Islet of Langerhans (tissue), 1 donor: ENCODE data around the gene COL19A1.
A peak's percentile ranks its signal among the peaks of the same experiment; 100 is the strongest.
"Not testable (repeated sequence)": the region's sequence is repeated elsewhere in the genome, so short reads cannot be mapped to it uniquely, and the experiment has no call there.

Source experiments
- FAIRE-seq: peaks from one replicate; lab custom pipeline; 2011; peaks lifted over from hg19 to GRCh38; lab: Jason Lieb, UNC

COL19A1 gene

DNA sequence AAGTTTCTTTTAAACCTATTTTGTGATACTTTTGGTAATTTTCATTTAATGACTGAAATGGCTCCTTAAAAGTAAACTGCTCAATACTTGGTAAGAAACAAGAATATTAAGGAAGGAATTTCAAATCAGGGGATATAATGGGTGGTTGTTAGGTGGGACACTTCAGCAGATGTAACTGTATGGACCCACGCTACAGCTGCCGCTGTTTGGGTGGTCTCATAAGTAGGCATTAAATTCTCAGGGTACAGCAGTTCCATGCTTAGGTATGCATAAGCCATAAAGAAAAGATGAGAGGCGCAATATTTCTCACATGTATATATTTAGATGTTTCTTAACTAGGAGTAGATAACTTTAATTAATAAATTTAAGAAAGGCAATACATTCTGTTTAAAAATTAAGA is 35.0 kb downstream of the COL19A1 start:
- FAIRE-seq = no peak

DNA sequence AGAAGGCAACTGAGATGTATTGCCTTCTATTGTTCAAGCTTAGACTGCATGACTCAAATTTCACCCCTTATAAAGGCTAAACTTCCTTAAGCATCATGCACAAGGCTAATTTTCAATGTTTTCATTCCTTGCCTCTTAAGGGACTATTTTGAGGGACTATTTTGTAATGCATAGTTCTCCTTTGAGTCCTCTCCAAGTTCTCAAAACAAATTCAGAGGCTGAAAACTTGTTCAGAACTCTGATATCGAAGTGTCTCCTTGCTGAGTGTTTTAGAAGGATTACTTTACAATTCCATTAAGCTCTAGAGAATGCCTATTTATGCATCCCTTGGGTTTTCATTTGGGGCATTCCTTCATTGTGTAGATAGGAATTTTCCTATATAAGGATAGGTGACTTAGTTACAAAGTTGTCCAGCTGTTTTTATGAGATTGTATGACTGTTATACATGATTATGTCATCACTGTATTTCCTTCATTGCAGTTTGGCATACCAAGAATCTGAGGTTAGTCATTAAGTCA is 41.7 kb downstream of the COL19A1 start:
- no peak for FAIRE-seq

DNA sequence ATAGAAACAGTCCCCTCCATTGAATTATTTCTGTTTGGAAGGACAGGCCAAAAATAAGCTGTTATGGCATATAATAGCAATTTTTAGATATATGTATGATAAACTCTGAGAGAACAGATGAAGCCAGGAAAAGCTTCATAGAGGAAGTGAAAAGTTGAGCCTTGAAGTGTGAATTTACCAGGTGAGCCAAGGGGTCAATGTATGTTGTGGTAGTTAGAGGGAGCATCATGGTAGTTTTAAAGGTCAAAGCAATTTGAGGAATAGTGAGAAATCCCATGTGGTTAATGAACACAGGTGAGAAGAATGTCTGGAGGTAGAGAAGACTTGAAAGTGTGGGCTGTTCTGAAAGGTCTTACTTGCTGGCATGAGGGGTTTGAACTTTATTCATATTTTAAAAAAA is 47.0 kb downstream of the COL19A1 start:
- FAIRE-seq = no peak

DNA sequence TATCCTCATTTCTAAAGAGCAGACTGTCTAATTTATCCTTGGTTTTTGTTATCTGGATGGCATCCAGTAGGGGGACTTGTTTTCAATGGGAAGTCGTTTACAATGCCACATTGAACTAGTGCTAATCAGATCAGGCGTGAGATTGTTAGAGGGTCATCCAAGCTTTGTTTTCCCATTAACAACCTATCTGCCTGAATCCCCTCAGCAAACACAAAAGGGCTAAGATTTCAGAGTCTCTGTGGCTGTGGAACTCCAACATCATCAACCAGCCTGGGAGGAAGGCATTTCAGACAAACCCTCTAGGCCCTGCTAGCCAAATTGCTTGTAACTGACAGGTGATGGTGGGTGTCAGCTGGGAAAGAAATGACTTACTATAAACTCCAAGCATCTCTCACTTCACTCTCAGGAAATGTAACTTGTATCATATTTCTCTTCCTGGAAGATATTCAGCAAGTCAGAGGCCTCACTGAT is 47.7 kb downstream of the COL19A1 start:
- no peak for FAIRE-seq

DNA sequence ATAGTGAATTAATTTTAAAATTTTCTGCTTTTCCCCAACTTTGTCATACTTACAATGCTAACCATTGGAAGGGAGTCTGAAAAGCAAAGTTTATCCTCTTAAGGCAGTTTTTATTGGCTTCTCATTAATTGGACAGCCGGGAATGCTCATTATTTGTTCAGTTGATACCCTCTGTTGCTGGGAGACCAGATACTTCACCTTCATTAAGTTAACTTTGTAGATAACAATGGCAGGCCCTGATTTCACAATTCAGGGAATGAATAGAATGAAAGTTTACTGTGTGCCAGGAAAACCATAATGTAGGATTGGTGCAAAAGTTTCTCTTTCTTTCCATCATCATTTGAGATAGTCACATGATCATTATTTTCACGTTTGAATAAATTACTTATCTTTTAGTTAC is 49.0 kb downstream of the COL19A1 start:
- FAIRE-seq = no peak

DNA sequence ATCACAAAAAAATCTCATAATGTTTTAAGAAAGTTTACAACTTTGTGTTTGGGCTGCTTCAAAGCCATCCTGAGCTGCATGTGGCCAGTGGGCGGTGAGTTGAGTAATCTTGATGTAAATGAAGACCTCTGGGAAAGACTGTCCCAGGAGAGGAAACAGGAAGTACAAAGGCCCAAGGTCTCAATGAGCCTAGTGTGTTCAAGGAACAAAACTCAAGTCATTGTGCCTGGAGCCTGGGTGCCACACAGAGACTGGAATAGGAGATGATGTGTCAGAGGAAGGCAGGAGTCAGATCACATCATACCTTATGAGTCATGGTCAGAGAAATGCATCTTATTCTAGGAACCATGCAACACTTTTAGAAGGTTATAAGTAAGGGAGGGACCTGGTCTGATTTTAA is 51.5 kb downstream of the COL19A1 start:
- no peak for FAIRE-seq

DNA sequence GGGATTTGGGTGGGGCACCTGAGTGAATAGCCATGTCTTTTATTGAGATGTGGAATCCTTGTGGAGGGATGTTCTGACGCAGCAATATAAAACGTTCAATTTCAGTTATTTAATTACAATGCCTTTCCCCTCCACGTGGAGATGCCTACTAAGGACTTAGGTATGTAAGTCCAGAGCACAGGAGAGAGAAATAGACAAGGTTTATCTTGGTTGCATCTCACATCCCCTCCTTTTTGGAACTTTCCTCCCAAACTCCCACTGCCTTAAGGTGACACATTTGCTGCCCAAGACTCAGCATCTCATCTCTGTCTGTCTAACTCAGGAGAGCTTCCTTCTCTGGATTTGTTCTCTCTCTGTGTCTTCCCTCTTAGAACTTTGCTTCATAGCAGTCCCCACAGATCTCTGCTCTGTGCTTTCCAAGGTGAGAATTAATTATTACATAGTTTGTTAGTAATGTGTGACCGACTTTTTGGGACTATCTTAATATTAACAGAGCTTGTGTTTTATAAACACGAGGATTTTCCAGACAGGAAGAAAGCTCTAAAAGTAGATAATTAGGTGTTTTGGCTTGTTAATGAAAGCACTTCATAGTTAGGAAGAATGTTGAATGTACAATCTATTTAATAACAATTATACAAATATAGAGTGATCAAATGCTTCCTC is 52.6 kb downstream of the COL19A1 start:
- no peak for FAIRE-seq

DNA sequence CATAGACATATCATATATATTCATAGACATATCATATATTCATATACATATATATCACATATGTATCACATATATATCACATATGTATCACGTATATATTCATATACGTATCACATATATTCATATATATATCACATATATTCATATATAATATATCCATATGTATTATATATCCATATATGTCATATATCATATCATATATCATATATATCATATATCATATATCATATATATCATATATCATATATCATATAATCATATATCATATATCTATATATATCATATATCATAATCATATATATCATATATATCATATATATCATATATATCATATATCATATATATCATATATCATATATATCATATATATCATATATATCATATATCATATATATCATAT is 54.7 kb downstream of the COL19A1 start:
- FAIRE-seq = peak; percentile 27

DNA sequence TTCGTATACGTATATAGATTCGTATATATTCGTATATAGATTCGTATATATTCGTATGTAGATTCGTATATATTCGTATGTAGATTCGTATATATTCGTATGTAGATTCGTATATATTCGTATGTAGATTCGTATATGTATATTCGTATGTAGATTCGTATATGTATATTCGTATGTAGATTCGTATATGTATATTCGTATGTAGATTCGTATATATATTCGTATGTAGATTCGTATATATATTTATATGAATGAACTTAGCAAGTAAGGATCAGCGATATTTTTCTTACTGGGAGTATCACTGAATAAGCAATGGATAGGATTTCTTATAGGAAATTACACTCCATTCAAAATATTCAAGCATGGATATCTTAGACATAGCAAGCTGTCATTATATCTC is 55.3 kb downstream of the COL19A1 start:
- FAIRE-seq = not testable (repeated sequence)

DNA sequence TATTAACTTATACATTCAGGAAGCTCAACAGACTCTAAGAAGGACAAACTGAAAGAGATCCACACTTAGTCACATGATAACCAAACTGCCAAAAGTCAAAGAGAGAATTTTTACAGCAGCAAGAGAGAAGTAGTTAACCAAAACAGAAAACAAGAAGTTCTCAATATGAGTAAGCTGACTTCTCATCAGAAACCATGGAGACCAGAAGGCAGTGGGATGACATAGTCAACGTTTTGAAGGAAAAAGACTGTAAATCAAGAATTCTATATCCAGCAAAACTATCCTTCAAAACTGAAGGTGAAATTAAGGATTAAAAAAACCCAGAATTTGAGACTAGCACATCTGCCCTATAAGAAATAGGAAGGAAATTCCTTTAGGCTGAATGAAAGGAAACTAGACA is 60.4 kb downstream of the COL19A1 start:
- no peak for FAIRE-seq

DNA sequence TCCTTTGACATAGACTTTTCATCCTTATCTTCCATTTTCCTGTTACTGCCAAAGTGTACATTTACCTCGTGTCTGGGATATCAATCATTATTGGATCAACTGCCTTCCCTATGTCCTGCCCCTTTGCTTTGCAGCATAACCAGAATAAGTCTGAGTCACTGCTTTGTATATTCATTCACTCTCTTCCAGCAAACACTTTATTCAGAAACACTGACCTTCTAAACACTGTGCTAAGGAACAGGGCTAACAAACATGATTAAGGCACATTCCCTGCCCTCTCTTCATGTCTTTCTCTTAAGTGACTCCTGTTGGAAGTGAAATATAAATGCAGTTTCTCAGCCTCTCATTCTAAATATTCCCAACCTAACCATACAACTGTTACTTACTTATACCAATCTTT is 66.9 kb downstream of the COL19A1 start:
- FAIRE-seq = no peak

DNA sequence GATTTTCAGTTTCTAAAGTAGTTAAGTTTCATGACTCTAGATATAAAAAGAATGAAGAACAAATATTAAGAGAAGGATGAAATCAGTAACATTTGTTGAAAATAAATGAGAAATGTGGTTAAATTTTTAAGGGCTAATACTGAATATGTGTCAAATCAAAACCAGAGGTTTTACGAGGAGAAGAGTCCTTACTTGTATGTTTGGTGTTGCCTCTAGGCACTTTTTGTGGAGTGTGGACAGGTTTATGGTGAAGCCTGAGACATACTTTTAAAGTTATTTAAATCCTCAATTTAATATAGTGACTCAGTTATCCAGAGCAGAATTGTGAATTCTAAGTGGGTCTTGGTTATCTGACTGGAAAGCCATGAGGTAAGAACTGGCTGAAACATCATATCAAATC is 68.7 kb downstream of the COL19A1 start:
- no peak for FAIRE-seq

DNA sequence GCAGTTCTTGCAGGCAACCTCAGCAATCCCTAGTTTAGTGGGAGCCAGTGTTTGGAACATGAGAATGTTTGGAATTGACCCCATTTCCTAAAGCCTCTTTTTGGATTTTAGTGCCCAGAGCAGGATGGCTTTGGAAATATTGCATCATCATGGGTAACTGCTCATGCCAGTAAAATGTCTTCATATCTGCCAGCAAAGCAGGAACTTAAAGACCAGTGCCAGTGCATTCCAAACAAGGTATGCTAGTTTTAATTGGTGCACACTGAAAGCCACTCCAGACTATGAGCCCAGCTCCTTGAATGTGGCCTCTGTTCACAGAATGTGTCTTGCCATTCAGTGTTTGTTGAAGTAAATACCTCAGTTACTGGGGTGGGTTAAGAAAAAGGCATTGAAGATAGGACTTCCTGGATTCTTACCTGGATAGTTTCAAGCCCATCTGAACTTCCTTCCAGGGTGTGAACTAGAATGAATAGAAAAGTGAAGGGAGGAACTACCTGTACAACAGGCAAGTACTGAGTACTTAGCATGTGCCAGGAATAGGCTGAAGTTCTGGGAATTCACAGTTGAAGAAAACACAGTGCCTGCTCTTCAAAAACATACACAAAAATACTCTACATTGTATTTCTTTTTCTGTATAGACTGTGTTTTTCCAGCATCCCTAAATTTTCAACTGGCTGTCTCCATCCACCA is 70.5 kb downstream of the COL19A1 start:
- no peak for FAIRE-seq

DNA sequence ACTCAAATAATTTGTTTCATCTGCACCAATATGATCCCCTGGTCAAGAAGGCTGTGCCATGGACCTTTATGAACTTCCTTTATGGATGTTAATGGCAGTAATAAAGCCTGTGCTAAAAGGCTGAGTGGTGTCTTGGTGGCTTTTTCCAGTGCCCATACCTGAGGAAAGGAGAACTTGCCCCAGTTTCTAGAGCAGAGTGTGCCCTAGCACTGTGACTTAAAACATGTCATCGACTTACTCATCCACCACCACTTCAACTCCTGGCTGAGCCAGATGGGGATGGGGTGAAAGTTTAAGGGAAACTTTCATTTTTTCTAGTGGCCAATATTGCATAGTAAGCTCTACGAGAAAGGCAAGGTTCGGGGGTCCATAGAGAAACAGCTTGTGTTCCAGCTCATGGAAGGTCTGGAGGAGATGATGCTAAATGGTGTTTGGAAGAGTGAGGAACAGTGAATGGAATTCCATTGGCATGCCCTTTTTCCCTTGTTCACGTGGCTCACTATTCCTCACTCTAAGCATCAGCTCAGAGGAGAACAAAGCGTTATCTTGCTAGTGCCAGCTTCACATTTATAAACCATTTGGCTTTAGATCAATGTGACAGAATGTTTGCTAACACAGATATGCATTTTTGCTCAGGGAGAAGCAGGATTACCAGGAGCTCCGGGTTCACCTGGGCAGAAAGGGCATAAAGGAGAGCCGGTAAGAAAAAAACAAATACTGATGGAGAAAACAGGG is 71.2 kb downstream of the COL19A1 start:
- FAIRE-seq = no peak

DNA sequence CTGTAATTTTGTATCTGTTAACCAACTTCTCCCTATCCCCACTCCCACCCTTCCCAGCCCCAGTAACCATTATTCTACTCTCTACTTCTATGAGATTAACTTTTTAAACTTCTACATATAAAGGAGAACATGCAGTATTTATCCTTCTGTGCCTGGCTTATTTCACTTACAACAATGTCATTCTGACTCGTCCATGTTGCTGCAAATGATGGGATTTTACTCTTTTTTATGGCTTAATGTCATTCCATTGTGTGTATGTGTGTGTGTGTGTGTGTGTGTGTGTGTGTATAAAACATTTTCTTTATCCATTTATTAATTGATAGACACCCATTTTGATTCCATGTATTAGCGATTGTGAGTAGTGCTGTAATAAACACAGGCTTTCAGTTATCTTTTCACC is 76.1 kb downstream of the COL19A1 start:
- no peak for FAIRE-seq

DNA sequence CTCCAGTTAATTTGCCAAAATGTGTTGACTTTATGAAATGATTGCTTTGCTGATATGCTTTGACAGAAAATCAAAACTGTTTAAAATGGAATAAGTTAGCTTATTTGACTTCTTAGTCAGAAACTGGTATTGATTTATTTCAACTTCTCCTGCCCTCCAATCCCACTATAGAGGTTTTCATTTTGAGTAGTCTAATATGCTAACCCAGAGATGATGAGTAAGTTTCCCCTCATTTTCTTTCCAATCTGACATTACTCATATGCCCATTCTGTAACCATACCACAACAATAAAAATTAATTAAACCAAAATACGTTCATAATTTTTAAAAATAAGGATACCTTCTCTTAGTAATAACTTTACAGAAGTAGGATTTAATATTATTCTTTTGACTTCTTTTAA is 78.8 kb downstream of the COL19A1 start:
- FAIRE-seq = no peak

DNA sequence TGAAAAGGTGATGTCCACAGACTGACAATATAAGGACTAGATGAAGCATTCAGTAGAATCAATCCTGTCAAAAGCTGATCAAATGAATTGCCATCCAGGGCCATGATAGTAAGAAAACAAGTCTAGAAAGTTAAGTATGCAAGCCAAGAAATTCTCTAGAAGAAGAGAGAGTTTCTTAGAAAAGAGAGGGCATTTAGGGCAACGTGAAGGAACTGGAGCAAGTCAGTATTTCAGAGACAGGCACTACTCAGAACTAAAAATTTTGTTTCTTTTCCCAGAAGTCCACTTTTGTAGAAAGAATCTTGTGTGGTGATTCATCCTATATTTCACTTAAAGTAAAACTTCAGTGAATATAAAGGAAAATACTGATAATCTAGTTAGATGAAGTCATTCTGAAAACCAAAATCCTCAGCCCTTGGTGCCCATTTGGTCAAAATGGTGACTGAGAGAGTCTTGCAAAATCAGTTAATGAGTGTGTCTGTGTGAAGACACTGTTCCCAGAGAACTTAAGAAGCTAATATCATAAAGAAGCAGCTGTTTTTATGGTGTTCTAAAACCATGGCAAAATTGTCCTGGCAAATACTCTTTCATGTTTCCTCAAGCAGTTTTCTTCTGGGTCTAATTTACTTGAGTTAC is 82.2 kb downstream of the COL19A1 start:
- FAIRE-seq = no peak

DNA sequence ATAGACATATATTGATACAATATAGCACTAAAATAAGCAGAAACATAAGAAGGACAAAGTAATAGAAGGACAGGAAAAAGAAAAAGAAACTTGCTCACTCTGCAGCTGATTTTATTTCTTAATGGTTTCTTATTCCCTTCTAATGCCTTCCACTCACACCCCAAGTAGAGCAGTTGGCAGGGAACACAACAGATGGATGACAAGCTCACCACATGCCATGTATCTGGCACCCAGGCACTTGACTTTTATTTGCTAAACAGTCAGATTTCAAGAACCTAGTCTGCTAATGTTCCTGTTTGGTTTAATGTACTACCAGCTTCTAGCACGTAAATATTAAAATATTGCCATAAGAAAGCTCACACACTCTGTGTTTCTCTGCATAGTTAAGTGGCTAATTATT is 87.1 kb downstream of the COL19A1 start:
- FAIRE-seq = peak; percentile 38

DNA sequence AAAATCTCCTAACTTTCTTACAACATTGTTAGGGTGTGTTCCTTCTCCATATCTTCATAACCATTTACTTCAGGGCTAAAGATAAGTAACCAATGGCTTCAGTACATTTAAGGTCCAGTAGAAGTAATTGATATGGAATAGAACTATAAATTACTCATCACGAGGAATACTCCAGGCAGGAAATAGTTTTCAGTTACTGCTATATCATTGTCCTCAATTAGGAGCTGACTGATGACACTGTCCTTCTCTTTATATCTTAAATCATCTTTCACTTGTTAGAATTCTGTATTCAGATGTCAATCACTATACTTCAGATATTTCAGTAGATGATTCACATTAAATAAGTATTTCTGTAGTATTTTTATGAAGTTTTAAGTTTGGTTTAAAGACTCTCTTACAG is 88.4 kb downstream of the COL19A1 start:
- FAIRE-seq = no peak

DNA sequence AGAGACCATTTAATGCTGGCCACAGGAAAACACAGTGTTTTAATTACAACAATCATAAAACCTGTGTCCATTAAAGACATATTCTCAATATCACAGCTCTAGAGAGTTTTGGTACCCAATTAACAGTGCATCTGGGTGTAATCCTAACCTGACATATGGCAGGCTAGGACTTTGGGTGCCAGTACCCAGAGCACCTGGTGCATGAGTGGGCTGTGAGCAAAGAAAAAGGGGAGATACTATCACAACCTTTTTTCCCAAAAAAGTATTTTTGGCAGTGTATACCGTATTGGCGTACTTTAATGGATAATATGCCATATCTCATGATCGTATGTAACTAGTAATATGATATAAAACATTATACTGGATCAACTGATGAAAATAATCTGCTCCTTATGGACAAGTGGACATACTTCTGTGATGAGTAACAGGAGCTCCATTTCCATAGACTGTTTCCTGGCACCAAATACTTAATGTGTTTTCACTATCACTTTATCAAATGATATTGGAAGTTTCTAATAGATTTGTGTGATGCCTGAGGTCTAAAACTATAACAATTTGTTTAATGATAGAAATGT is 91.7 kb downstream of the COL19A1 start:
- no peak for FAIRE-seq

DNA sequence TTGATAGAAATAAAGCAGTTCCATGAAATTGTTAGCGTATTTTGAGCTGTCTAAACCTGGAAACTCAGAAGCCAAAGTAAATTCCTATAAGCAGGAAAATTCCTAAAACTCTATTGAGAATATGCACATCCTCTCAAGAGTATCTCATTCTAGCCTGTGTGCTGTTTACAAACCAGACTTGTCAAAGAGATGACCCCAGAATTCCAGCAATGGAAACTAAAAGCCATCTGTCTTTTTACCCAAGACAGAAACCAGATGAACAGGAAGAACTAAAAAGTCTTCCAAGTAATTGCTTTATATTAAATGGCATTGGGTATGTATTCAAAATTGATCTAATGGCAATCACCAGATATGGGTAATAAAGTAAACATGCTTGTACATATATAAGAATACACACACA is 92.6 kb downstream of the COL19A1 start:
- no peak for FAIRE-seq

DNA sequence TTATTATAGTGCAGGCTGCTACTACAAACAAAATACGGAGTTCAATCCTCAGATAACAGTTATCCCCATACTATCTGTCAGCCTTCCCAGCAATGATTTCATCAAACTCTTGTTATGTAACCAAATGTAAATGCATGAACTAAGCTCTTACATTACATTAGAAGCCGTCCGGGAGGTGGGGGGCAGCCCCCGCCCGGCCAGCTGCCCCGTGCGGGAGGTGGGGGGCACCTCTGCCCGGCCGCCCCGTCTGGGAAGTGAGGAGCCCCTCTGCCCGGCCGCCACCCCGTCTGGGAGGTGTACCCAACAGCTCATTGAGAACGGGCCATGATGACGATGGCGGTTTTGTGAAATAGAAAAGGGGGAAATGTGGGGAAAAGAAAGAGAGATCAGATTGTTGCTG is 99.6 kb downstream of the COL19A1 start:
- FAIRE-seq = not testable (repeated sequence)
